Esophagus mucosa (tissue), 1 donor: ENCODE results near the gene PTPRJ. TPM values are rescaled to one million over a fixed set of nuclear protein-coding genes. Genes with fewer than 3 reads are reported as not detected.
"Not testable (repeated sequence)": the region's sequence is repeated elsewhere in the genome, so short reads cannot be mapped to it uniquely, and the experiment has no call there.

Experiments
- ATAC-seq: fragments of 200-7000 bp; cut with Tn5 transposase; one replicate; pipeline ENCODE4 v1.9.1; 2020
- total RNA-seq: library from RNA; stranded (reverse); gene quantifications from one replicate; pipeline ENCODE4 v1.2.4, GENCODE V29; 2023
- donor health status: DM: yes; HTN: yes; CAD: no.

Gene PTPRJ
- total RNA-seq, 1 donor from 2014 or later = 2.0 TPM

DNA sequence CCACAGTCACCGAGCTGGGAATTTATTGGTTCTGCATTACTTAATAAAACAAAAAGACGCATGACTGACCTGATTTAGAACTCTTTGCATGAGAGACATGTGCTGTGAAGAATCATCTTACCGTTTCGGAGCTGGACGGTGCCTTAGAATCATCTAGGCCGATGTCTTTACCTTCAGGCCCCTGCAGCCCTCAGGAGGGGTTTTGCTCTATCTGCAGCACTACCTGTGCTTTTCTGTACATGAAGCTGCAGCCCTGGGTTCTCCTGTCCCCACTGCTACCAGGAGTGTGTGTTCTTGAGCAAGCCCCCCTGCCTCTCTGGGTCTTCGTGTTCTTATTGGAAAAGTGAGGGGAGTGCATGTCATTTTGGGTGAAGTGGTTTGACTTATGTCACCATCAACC is 142.3 kb downstream of the PTPRJ start:
- no peak for ATAC-seq

GRCh38 chr11:48123254-48123875 is 143.0 kb downstream of the PTPRJ start:
- ATAC-seq = no peak

DNA sequence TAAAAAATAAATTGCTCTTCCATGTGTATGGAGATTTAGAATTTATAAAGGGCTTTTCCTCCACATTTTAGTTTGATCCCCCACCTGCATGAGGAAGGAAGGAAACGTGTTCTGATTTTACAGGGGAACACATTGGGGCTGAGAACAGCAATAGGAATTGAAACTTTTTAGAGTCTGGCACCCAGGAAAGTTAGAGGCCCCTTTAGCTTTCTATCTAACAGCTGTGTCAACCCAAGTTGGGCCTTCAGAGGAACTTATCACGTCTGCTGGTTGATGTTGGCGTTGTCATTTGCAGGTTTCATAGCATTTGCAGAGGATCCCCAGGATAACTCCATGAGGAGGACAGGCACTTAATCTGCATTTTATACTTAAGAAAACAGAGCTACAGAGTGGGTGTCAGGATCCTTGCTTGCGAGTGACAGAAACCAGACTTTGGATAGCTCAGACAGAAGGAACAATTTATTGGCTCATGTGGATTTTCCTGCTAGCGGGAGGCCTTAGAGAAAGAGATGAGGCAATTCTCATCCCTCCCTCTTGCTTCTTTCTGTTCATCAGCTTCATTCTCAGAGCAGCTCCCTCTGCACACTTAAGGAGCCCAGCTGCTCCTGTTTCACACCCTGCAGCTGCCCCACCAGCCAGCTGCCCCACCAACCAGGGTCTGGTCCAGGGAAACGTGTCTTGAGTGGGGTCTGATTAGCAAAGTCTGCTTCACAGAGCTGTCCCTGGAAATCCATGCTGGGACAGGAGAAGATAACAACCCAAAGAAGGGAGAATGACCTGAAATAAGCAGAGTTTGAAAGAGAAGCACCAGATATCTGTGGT is 143.8 kb downstream of the PTPRJ start:
- no peak for ATAC-seq

DNA sequence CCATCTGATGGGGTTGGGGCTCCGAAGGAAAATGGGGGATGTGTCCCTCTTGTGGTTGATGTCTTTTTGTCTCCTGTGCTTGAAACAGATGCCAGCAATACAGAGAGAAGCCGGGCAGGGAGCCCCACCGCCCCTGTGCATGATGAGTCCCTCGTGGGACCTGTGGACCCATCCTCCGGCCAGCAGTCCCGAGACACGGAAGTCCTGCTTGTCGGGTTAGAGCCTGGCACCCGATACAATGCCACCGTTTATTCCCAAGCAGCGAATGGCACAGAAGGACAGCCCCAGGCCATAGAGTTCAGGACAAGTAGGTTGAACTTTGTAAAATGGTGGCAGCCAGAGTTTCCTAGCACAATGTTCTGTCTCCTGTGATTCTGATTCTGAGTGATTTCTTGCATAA is 144.5 kb downstream of the PTPRJ start:
- no peak for ATAC-seq

- no peak for ATAC-seq
These were observed 145.5 kb downstream of the PTPRJ start for GRCh38 chr11:48125866-48126265.

- ATAC-seq = no peak
These were observed 147.3 kb downstream of the PTPRJ start for GRCh38 chr11:48127521-48128183.

DNA sequence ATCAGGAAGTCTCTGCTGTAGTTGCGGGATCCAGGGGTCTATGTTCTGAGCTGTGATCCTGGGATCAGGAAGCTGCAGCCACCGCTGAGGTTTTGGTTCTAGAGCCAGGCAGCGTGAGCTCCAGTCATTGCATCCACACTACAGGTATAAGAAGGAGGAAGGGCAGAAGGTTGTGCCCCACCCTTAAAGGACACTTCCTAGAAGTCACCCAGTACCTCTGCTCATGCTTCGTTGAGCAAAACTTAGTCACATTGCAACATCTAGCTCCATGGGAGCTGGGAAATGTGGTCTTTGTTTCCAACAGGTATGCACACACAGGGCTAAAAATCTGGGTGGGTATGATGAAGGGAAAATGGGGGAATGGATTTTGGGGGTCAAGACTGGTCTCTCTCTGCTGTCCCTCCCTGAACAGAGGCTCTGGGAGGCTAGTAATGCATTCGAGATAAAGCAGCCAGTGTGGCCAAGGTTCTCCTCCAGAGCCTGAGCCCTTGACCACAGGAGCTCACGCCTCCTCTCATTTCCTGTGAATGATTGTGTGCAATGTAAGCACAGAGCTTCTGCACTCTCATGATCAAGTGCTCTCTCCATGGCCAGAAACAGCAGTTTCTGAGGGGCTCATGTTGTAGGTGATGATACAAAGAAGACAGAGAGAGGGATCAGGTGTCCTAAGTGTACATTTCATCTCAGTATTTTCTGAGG is 149.5 kb downstream of the PTPRJ start:
- ATAC-seq = peak; percentile 35

DNA sequence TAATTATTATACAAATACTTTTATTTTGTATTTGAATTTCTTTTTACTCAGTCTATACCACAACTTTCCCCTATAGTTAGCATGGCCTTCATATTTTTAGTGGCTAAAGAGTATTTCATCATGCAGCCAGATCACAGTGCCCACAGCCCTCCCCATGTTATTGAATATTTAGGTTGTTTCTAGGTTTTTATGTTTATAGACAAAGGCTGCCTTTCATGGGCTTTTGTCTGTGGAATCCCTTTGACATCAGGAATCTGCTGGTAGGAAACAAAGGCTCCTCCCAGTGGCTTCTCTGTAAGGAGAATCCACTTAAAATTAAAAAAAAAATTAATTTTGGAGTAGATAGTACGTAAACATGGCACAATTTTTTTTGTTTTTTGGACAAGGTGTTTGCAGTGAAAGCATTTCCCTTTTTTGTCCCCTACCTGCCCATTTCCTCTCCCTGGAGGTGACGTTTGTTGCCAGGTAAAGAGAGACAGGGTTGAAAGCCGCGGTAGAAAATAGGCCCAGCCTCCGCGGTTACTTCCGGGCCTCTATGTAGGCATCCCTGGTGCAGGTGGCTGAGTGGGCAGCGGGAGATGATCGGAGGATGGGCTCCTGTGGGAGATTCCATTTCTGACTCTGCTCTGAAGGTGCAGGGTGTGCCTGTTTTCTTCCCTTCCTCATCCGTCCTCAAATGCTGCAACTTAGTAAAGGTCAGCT is 154.0 kb downstream of the PTPRJ start:
- ATAC-seq = no peak

DNA sequence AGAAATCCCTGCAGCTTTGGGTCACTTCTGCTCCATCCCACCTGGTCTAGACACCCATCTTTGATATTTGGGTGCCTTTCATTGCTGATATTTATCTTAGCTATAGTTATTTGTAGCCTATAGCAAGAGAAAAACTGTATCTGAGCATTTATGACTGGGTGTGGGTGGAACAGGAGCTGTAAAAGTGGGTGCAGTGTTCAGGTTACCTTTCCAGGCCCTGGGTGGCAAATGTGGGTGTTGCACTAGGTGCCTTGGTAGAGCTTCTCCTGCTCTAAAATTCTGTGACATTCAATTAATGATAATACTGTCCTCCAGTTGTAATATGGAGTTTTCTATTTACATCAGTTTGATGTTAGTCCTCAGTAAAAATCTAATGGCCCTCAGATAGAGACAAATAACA is 157.9 kb downstream of the PTPRJ start:
- no peak for ATAC-seq

GRCh38 chr11:48139896-48140295 is 159.5 kb downstream of the PTPRJ start:
- not testable (repeated sequence) for ATAC-seq

- ATAC-seq = no peak
These were observed 161.2 kb downstream of the PTPRJ start for GRCh38 chr11:48141475-48142122.

DNA sequence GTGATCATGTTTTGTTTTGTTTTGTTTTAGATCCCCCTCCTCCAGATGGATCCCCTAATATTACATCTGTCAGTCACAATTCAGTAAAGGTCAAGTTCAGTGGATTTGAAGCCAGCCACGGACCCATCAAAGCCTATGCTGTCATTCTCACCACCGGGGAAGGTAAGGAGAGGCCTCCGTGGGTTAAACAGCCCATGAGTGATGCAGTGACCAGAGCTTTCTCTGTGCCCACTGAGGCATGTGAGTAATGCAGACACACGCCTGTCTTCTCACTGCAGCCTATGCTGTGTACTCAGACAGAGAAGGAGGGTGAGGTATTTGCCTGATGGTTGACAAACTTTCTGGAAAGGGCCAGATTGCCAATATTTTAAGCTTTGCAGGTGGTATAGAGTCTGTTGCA is 162.5 kb downstream of the PTPRJ start:
- no peak for ATAC-seq

GRCh38 chr11:48148749-48149148 is 168.4 kb downstream of the PTPRJ start:
- no peak for ATAC-seq

GRCh38 chr11:48150213-48150612 is 169.9 kb downstream of the PTPRJ start:
- peak; percentile 87 for ATAC-seq

GRCh38 chr11:48154151-48154550 is 173.8 kb downstream of the PTPRJ start:
- no peak for ATAC-seq

DNA sequence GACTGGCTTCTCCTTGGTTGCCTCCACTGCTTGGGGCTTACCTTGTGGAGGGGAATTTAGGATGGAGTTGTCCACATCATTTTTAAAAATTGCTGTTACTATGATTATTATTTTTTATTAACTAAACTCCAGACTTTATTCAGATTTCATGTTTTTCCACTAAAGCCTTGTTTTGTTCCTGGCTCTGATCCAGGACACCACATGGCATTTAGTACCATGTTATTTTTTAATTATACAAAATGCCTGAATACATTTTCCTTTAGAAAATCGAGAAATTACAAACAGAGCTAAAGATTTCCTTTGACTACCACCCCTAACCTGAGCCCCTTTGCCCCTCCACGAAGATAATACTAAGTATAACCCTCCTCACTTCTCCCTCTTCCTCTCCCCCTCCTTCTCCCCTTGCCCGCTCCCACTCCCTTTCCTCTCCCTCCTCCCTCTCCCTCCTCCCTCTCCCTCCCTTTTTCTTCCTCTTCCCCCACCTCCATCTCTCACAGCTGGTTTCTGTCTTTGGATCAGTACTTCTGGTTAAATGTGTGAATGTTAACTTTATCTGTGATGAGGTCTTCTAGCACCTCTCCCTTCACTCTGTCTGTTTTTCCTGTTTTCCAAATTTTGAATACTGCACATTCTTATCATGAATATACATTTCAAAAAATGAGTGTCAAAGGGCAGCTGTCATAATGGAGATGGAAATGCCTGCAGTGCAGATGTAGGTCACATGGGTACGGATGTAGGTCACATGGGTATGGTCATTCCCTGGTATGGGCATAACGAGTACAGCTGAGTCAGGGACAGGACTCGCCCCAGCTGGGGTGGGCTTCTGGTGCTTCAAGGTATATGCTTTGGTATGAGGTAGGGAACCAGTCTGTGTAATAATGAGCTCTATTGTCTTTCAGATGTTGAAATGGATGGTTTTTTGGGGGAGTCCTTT is 181.9 kb downstream of the PTPRJ start:
- no peak for ATAC-seq

- ATAC-seq = no peak
These were observed 182.5 kb downstream of the PTPRJ start for GRCh38 chr11:48162885-48163268.

DNA sequence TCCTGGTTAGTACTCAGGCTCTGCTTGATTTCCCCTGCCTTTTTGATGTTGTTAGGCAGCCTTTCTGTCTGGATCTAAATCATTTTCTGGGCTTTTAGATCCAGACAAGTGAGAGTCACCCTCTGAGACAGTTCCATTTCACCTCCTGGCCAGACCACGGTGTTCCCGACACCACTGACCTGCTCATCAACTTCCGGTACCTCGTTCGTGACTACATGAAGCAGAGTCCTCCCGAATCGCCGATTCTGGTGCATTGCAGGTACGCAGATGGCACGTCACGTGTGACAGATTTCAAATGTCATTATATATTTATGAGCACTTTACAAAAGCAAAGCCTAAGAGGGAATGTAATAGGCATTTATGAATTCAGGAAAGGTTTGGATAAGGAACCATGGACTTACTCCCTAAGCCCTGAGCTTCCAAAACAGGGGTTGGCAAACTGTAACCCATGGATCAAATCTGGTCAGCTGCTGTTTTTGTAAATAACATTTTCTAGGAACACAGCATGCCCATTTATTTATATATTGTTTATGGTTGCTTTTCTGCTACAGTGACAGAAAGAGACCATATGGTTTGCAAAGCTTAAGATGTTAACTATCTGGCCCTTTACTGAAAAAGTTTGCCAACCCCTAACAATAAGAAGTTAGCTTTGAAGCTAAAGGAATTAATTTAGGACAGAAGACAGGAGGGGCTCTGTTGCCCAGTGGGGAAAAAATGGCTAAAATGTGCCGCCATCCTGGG is 183.2 kb downstream of the PTPRJ start:
- no peak for ATAC-seq

GRCh38 chr11:48164836-48165235 is 184.5 kb downstream of the PTPRJ start:
- ATAC-seq = no peak

GRCh38 chr11:48165426-48165825 is 185.1 kb downstream of the PTPRJ start:
- no peak for ATAC-seq
